ENCODE results near the gene AK9. TPM values are rescaled to one million over a fixed set of nuclear protein-coding genes. Genes with fewer than 3 reads are reported as not detected.

AK9 gene
- total RNA-seq, 1 experiment from 2014 or later, result 2.6 TPM

GRCh38 chr6:109693111-109693510, 2.1 kb upstream of the AK9 start:
- ChIA-PET POLR2A (ENCODE audit: low non-redundant PET) (no interaction called here), CTCF (no interaction called here)
- no TSS peak for BruUV-seq (replicated peaks)
- Histone ChIP-seq H3K9me3 (ENCODE audit: low read depth, low read length, poor library complexity, severe bottlenecking) (no peaks in the 10 kb centered on the region), H3K27me3 (replicated peaks; ENCODE audit: insufficient read depth, low read depth, low read length, poor library complexity) (no peaks in the 10 kb centered on the region), H3K4me3 (ENCODE audit: low read depth, low read length, poor library complexity, severe bottlenecking) (no peak overlapping the region), H3K4me1 (ENCODE audit: insufficient read depth, low read length, poor library complexity, severe bottlenecking) (peaks cover 12% of the 10 kb centered on the region), H3K27ac (ENCODE audit: low read depth, low read length, poor library complexity, severe bottlenecking) (no peak overlapping the region), H3K36me3 (ENCODE audit: insufficient read depth, low read length, poor library complexity, severe bottlenecking) (no peaks in the 10 kb centered on the region)
- no peak for TF ChIP-seq CTCF (conservative IDR thresholded peaks at IDR 0.05; ENCODE audit: low read depth, low read length)
- TF ChIP-seq EZH2 (IDR thresholded peaks at IDR 0.05; ENCODE audit: borderline replicate concordance, low read depth, low read length, poor library complexity, severe bottlenecking), result no peak
- DNase-seq (ENCODE audit: low spot score), result no peak
- intact Hi-C loops (cut with micrococcal nuclease; ENCODE audit: unreplicated experiment), result no loop called here

- Histone ChIP-seq H3K4me3 (ENCODE audit: low read depth, low read length, poor library complexity, severe bottlenecking) (peak overlapping the region; percentile 77), H3K9me3 (ENCODE audit: low read depth, low read length, poor library complexity, severe bottlenecking) (no peaks in the 10 kb centered on the region), H3K36me3 (ENCODE audit: insufficient read depth, low read length, poor library complexity, severe bottlenecking) (no peaks in the 10 kb centered on the region), H3K4me1 (ENCODE audit: insufficient read depth, low read length, poor library complexity, severe bottlenecking) (peaks cover 12% of the 10 kb centered on the region), H3K27me3 (replicated peaks; ENCODE audit: insufficient read depth, low read depth, low read length, poor library complexity) (no peaks in the 10 kb centered on the region), H3K27ac (ENCODE audit: low read depth, low read length, poor library complexity, severe bottlenecking) (peak overlapping the region; percentile 82)
- intact Hi-C loops (cut with micrococcal nuclease; ENCODE audit: unreplicated experiment), result loop anchor here (2.0 kb wide), 1 partner anchor 164 kb away; no protein-coding TSS in a partner anchor
- no TSS peak for BruUV-seq (replicated peaks)
- no peak for TF ChIP-seq EZH2 (IDR thresholded peaks at IDR 0.05; ENCODE audit: borderline replicate concordance, low read depth, low read length, poor library complexity, severe bottlenecking)
- no peak for TF ChIP-seq CTCF (conservative IDR thresholded peaks at IDR 0.05; ENCODE audit: low read depth, low read length)
- ChIA-PET CTCF (interaction anchor here (1.4 to 1.6 kb wide), 2 partner anchors 163 to 349 kb away, joined by 6 to 14 read pairs; no protein-coding TSS in a partner anchor), POLR2A (ENCODE audit: low non-redundant PET) (no interaction called here)
- DNase-seq (ENCODE audit: low spot score), result no peak
These were observed 647 bp downstream of the AK9 start for GRCh38 chr6:109690373-109690736.

GRCh38 chr6:109687271-109687761, 3.7 kb downstream of the AK9 start:
- H3K9me3 ChIP-seq (ENCODE audit: low read depth, low read length, poor library complexity, severe bottlenecking), result no peaks in the 10 kb centered on the region
- no TSS peak for BruUV-seq (replicated peaks)
- intact Hi-C loops (cut with micrococcal nuclease; ENCODE audit: unreplicated experiment), result no loop called here
- POLR2A ChIA-PET (ENCODE audit: low non-redundant PET), result no interaction called here
- H3K36me3 ChIP-seq (ENCODE audit: insufficient read depth, low read length, poor library complexity, severe bottlenecking), result no peaks in the 10 kb centered on the region
- no peak overlapping the region for H3K27ac ChIP-seq (ENCODE audit: low read depth, low read length, poor library complexity, severe bottlenecking)
- peak; percentile 18 for DNase-seq (ENCODE audit: low spot score)
- TF ChIP-seq CTCF (conservative IDR thresholded peaks at IDR 0.05; ENCODE audit: low read depth, low read length) (no peak), EZH2 (IDR thresholded peaks at IDR 0.05; ENCODE audit: borderline replicate concordance, low read depth, low read length, poor library complexity, severe bottlenecking) (no peak)
- H3K27me3 ChIP-seq (replicated peaks; ENCODE audit: insufficient read depth, low read depth, low read length, poor library complexity), result no peaks in the 10 kb centered on the region
- CTCF ChIA-PET, result no interaction called here
- no peak overlapping the region for H3K4me3 ChIP-seq (ENCODE audit: low read depth, low read length, poor library complexity, severe bottlenecking)
- H3K4me1 ChIP-seq (ENCODE audit: insufficient read depth, low read length, poor library complexity, severe bottlenecking), result peaks cover 12% of the 10 kb centered on the region

Data from A673 (cell line).